Lower leg skin (tissue), 3 donors: ENCODE results near the gene BACE2.

ENCODE experiments used
- POLR2A ChIP-seq, 2 donors: fragments of 450-650 bp; IDR thresholded peaks; one replicate each; pipeline ENCODE4 v1.6.1; 2016 to 2017; ENCODE audit warnings: antibody characterized with exemption in 2 of 2, mild to moderate bottlenecking in 1 of 2, moderate library complexity in 1 of 2
- TF ChIP-seq, protein P1 (sequence below), 3 donors: fragments of 450-650 bp; IDR thresholded peaks; one replicate each; pipeline ENCODE4 v1.5.1; 2016; ENCODE audit warnings: antibody characterized with exemption in 3 of 3, mild to moderate bottlenecking in 3 of 3, moderate library complexity in 2 of 3

DNA sequence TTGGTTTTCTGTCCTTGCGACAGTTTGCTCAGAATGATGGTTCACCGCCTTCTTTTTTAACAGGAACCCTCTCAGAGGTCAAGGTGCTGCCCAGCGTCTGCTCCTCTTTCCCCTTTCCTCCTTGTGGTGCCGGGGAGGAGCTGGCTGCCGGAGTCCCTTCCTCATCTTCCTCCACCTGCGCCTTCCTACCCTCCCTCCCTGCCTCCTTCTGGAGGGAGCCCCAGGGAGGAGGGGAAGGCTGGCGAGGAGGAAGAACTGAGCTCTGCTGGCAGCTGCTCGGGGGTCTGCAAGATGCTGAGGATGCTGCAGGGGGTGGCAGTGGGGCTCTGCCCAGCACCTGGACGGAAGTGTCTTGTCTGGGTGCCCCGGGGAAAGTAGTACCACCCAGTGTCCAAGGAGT lies 31.2 kb downstream of the BACE2 start:
- TF ChIP-seq, protein P1, sequence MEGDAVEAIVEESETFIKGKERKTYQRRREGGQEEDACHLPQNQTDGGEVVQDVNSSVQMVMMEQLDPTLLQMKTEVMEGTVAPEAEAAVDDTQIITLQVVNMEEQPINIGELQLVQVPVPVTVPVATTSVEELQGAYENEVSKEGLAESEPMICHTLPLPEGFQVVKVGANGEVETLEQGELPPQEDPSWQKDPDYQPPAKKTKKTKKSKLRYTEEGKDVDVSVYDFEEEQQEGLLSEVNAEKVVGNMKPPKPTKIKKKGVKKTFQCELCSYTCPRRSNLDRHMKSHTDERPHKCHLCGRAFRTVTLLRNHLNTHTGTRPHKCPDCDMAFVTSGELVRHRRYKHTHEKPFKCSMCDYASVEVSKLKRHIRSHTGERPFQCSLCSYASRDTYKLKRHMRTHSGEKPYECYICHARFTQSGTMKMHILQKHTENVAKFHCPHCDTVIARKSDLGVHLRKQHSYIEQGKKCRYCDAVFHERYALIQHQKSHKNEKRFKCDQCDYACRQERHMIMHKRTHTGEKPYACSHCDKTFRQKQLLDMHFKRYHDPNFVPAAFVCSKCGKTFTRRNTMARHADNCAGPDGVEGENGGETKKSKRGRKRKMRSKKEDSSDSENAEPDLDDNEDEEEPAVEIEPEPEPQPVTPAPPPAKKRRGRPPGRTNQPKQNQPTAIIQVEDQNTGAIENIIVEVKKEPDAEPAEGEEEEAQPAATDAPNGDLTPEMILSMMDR (IDR thresholded peaks at IDR 0.05) = no peak
- no peak for TF ChIP-seq POLR2A (IDR thresholded peaks at IDR 0.05)
